HG03066 (cell line): Measurements from ENCODE around the gene HLA-DQB1.
"Not testable (repeated sequence)": the region's sequence is repeated elsewhere in the genome, so short reads cannot be mapped to it uniquely, and the experiment has no call there.

Experiments used
- ATAC-seq: cut with Tn5 transposase; IDR thresholded peaks from one replicate; pipeline ENCODE4 v1.9.1; 2021; ENCODE audit warnings: low read depth; ENCODE audit not compliant: unreplicated experiment

Gene HLA-DQB1

DNA sequence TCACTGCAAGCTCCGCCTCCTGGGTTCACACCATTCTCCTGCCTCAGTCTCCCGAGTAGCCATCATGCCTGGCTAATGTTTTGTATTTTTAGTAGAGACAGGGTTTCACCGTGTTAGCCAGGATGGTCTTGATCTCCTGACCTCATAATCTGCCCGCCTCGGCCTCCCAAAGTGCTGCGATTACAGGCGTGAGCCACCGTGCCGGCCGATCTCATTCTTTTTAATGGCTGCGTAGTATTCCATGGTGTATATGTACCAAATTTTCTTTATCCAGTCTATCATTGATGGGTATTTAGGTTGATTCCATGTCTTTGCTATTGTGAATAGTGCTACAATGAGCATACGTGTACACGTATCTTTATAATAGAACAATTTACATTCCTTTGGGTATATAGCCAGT lies 36.7 kb downstream of the HLA-DQB1 start:
- ATAC-seq, result not testable (repeated sequence)

DNA sequence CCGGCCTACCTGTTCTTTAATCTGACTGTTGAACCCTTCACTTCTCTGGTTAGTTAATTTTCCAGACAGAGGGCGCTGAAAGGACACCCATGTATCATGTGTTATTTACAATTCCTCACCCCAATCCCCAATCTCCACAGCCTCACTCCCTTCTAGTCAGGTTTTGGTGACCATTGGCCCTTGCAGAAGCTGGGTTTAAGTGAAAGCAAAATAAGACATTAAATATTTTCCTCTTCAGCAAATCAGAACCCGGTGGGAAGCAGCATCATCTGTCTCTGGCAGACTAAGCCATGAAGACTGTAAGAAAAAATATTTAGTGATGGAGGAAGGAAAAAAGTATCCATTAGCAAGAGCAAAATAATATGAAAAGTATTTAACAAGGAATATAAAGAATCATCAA lies 38.6 kb downstream of the HLA-DQB1 start:
- no peak for ATAC-seq

DNA sequence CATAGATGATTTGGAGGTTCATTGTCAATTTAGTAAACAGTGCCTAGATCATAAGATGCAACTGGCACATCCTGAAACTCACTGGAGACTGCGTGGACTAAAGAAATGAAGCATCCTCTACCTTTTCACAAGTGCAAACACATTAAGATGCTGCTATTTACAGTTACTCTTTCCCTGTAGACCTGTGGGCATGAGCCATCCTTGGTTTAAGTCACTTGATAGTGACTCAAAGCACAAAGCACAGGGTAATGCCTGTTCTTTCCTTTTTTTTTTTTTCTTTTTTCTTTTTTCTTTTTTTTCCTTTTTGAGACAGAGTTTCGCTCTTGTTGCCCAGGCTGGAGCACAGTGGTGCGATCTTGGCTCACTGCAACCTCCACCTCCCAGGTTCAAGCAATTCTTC lies 39.2 kb downstream of the HLA-DQB1 start:
- ATAC-seq, result no peak

DNA sequence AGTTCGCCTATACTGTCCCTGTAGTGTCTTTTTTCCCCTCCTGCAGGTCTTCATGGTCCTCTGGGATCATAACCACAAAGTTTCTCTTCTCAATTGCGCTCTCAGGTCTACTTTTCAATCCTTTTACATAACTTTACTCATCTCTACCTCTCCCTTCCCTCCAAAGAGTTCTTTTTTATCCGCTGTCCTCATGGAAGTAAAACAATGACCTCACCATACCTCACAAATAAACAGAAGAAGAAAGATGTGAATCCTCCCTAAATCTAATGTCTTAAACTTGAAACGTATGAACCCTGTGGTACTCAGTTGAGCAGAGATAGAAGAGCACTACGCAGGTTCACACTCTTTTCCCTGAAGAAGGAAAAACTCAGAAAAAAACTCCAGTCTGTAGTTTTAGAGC lies 41.3 kb downstream of the HLA-DQB1 start:
- ATAC-seq, result no peak

DNA sequence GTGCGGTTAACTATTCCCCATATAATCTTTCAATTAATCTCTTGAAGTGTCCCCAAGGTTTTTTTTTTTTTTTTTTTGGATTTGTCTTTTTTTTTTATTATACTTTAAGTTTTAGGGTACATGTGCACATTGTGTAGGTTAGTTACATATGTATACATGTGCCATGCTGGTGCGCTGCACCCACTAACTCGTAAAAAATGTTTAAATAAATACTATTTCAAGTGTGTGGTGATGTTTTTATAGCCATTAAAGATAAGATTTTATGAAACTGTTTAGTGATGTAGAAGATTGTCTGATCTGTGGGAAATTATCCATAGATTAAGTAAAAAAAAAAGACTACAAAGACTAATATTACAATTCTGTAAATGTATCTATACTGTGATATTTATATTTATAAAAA lies 41.9 kb downstream of the HLA-DQB1 start:
- no peak for ATAC-seq

DNA sequence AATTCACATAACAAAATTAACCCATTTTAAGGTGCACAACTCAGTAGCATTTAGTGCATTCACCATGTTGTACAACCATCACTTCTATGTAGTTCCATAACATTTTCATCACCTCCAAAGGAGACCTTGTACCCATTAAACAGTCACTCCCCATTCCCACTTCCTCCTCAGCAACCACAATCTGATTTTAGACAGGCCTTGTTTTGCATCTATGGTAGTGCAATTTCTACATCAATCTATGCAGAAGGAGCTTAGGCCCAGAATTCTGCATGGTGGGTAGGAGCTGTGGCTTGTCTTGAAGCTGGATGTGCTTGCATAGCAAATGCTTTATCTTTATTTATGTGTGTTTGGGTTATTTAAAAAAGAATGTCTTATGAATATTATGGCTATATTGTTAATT lies 42.8 kb downstream of the HLA-DQB1 start:
- ATAC-seq, result no peak

DNA sequence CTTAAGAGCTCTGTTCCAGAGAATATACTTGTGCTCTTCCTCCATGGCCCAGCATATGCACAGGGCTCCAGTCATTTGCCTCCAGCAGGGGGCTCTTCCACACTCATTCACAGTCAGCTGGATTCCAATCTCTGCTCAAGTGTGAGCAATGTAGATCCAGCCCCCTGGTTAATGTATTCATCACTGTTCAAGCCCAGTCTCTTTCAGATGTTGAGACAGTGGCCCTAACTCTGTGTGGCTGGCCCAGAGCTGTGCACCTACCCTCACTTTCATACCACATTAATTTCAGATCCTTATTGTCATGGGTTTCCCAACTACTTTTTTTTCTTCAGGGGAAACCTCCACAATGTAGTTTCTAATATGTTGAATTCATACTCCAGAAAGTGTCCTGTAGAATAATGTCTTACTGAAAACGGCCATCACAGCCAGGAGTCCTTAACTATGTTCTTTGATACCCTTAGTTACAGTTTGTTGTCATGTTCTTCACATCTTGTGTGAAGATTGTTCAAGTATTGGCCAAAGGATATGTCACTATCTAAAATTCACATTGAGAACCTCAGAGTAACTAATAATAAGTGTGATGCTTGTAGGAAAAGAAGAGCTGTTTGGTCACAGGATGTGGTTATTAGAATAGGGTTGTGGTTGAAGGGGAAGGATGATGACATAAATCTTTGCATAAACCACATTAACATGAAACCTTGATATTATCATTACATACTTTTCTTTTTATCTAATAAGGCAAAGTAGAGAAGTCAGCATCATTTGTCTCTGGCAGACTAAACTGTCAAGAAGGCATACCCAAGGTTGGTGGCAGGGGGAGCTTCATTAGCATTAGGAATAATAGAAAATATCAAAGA lies 43.7 kb downstream of the HLA-DQB1 start:
- ATAC-seq, result peak; percentile 63

DNA sequence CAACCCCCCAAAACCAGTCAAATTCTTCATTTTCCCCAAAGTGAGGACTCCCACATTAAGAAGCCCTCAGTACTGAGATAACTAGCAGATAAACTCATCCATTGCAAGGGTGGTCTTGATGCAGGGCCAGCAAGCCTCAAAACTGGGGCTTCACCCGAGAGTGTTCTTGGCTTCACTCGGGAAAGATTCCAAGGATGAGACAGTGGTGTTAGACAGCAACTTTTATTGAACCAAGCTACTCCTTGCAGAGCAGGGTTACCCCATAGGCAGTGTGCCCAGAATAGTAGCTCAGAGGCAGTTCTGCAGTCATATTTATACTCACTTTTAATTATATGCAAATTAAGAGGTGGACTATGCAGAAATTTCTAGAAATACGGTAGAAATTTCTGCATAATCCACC lies 45.1 kb downstream of the HLA-DQB1 start:
- ATAC-seq, result no peak

DNA sequence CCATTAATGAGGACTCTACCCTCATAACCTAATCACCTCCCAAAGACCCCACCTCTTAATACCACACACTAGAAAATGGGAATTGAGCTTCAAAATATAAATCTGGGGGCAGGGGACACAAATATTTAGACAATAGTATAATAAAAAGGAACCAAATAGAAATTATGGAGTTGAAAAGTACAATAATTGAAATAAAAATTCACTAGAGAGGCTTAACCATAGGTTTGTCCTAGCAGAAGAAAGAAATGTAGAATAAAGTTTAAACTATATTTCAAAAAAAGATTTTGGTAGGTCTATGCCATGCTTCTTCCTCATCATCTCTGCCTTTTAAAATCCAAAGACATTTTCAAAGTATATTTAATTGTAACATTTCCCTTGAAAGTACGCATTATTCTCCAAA lies 48.7 kb downstream of the HLA-DQB1 start:
- no peak for ATAC-seq

DNA sequence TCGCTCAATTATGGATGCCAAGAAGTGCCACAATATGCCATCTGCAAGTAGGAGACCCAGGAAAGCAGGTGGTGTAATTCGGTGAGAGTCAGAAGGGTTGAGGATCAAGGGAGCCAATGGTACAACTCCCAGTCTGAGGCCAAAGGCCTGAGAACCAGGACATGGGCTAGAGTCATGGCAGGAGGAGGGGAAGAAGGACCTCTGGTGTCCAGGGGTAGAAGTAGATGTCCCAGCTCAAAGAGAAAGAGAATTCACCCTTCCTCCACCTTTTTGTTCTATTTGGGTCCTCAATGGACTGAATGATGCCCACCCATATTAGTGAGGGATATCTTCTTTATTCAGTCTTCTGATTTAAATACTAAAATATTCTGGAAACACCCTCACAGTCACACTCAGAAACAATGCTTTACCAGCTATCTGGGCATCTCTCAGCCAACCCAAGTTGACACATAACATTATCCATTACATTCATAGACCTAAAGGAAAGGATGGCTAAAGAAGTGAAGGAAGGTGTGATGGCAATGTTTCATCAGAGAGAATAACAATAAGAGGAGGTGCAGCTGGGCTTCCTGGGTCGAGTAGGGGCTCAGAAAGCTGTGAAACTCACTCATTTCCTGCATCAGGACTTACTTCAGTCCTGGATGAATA lies 50.4 kb downstream of the HLA-DQB1 start:
- no peak for ATAC-seq

DNA sequence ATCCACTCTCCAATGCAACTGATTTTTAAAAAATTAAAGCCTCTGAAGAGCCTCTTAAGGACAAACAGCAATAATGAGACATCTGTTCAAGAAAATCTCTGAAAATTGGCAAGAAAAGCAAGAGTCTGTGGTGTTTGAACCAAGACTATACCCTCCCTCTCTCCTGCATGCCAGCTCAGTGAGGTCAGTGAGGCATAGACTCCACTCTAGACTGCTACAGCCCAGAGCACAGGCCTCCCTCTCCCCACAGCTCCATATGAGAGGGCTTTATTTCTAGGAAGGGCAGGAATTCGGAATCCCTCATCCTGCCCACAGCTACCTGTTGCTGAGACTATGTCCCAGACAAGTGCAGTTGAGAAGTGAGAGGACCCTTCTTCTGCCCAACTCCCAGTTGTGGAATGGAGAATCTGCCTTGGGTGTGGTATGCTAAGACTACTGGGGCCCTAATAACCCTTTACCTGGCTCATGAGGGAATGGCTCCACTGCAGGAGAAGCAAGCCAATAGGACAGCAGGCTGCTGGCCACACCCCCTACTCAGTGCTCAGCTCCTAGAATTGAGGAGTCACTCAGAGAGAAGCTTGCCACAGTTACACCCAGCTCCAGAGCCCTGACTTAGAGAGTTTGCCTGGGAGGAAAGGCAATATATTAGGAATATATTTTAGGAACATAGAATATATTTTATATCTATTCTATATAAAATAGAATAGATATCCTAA lies 51.9 kb downstream of the HLA-DQB1 start:
- no peak for ATAC-seq

DNA sequence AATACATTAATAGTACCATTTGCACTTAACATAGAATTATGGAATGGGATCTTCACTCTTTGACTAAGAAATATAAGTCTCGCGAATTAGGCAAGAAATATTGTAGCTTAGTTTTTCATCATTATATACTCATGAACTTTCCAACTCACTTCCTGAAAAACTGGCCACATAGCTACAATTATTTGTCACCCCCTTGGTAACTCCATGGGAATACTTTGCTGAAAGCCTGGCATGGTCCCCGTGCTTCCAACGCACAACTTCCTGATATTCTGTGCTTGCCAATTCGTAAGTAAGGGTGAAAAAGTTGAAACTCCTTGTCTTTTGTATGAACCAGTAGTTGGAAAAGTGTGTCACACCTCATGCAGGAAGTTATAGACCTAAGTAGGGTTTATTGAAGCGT lies 53.0 kb downstream of the HLA-DQB1 start:
- no peak for ATAC-seq

DNA sequence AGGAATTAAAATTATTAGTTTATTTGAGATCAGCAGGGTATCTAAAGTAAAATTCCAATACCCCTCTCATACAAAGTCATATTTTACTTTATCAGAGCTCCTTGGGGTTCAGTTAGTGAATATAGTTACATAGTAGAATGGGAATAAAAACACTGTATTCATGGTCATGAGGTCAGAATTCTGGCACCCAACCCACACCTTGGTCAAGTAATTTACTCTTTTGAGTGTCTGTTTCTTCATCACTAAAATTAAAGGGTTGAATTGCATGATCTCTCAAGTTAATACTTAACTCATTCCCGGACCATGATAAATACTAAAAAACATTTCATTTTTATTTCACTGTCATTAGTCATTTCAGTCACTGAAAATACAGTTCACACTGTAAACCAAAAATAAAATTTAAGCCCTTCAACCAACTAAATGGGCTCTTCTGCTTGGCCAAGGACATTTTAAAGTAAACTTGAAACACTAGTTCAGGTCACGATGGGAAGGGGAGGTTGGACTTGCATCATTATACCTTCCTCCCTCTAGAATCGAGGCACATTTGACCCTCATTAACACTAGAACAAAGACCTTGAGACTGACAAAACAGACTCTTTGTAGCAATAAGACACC lies 55.7 kb downstream of the HLA-DQB1 start:
- ATAC-seq, result no peak

DNA sequence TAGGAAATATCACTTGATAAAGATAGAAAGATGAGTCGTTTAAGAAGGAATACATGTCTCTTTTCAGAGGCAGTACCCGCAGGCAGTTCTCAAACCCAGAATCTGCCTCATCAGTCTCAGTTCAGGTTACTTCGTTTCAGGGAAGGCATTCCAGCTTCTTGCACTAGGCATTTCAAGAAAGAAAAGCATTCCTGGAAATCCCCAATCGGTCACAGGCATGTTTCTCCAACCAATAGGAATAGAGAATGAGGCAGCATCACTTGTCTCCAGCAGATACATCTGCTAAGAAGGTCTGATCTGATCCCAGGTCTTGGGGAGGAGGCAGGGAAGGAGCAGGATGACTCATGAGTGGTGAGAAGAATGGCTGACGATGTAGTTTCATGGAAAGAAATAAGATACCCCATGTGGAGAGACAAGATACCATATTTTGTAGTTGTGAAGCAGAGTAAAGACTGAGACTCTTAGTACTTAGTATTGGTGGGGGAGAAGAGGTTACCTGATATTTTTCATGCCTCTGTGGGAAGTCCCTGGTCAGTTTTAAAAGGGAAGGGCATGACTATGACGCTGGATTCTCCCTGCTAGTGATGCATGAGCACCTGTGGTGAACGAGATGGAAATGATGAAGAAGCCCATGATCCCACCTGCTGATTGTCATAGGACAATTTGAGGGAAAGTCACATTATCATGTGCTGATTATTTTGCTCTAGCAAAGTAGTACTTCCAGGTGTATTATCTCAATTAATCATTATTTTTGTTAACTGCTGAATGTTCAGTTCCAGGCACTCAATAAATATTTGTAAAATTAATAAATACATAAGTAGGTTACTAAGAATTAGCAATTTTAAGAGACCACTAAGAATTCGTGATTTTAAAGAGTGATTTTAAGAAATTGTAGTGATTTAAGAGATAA lies 56.5 kb downstream of the HLA-DQB1 start:
- ATAC-seq, result peak; percentile 85
